Mesothelial cell of epicardium (in vitro differentiated cells): ENCODE data around the gene UBE2D2. TPM values are rescaled to one million over a fixed set of nuclear protein-coding genes. Genes with fewer than 3 reads are reported as not detected.
"Not testable (repeated sequence)": the region's sequence is repeated elsewhere in the genome, so short reads cannot be mapped to it uniquely, and the experiment has no call there.

Experiments used
- DNase-seq, 2 experiments: peaks; one replicate each; pipeline ENCODE4 v3.0.0; 2021; ENCODE audit warnings: low spot score in 2 of 2; ENCODE audit not compliant: unreplicated experiment in 2 of 2
- H3K27ac Mint-ChIP-seq: 2 replicates; pipeline ENCODE4 v1.8.0; 2021; ENCODE audit warnings: mixed read lengths
- H3K27me3 Mint-ChIP-seq: 2 replicates; pipeline ENCODE4 v1.8.0; 2021; ENCODE audit warnings: low read depth, mixed read lengths
- H3K36me3 Mint-ChIP-seq: 2 replicates; pipeline ENCODE4 v1.8.0; 2021; ENCODE audit warnings: mixed read lengths
- H3K4me1 Mint-ChIP-seq: 2 replicates; pipeline ENCODE4 v1.8.0; 2021; ENCODE audit warnings: mixed read lengths
- H3K4me3 Mint-ChIP-seq: 2 replicates; pipeline ENCODE4 v1.8.0; 2021; ENCODE audit warnings: mild to moderate bottlenecking, moderate library complexity, mixed read lengths
- H3K9me3 Mint-ChIP-seq: 2 replicates; pipeline ENCODE4 v1.8.0; 2021; ENCODE audit warnings: mixed read lengths
- CTCF ChIP-seq: fragments of 200-600 bp; sonication (generic); IDR thresholded peaks from one replicate; pipeline ENCODE4 v1.5.0; 2021; ENCODE audit warnings: antibody characterized with exemption; ENCODE audit not compliant: unreplicated experiment
- total RNA-seq: library from RNA; stranded (reverse); gene quantifications from 3 replicates; pipeline ENCODE4 v1.2.1, GENCODE V29; 2021

The UBE2D2 gene
- total RNA-seq, 1 donor from 2014 or later: 119 TPM

- peaks cover 7% of the 10 kb centered on the region for H3K9me3 Mint-ChIP-seq
- H3K27ac Mint-ChIP-seq: no peak overlapping the region
- no peak for DNase-seq
- H3K36me3 Mint-ChIP-seq: peaks cover 12% of the 10 kb centered on the region
- H3K4me3 Mint-ChIP-seq: no peak overlapping the region
- H3K4me1 Mint-ChIP-seq: no peaks in the 10 kb centered on the region
- H3K27me3 Mint-ChIP-seq: no peaks in the 10 kb centered on the region
- no peak for TF ChIP-seq CTCF
Measured at GRCh38 chr5:139593716-139594319, 32.7 kb downstream of the UBE2D2 start.

- Mint-ChIP-seq H3K27me3 (no peaks in the 10 kb centered on the region), H3K36me3 (peaks cover 13% of the 10 kb centered on the region), H3K27ac (no peak overlapping the region), H3K9me3 (peaks cover 7% of the 10 kb centered on the region), H3K4me1 (no peaks in the 10 kb centered on the region), H3K4me3 (no peak overlapping the region)
- no peak for DNase-seq
- no peak for TF ChIP-seq CTCF
Measured at GRCh38 chr5:139597134-139597533, 36.0 kb downstream of the UBE2D2 start.

GRCh38 chr5:139598601-139598965 lies 37.4 kb downstream of the UBE2D2 start:
- peaks cover 21% of the 10 kb centered on the region for H3K36me3 Mint-ChIP-seq
- H3K4me3 Mint-ChIP-seq, H3K4me1 Mint-ChIP-seq, H3K27me3 Mint-ChIP-seq, H3K9me3 Mint-ChIP-seq, DNase-seq, H3K27ac Mint-ChIP-seq: not testable (repeated sequence)

- Mint-ChIP-seq H3K4me3 (no peak overlapping the region), H3K27ac (peak overlapping the region; percentile 74), H3K27me3 (no peaks in the 10 kb centered on the region), H3K36me3 (peaks cover 23% of the 10 kb centered on the region), H3K4me1 (no peaks in the 10 kb centered on the region), H3K9me3 (peaks cover 7% of the 10 kb centered on the region)
- no peak for DNase-seq
- TF ChIP-seq CTCF: no peak
Measured at GRCh38 chr5:139600336-139600949, 39.3 kb downstream of the UBE2D2 start.

- H3K4me3 Mint-ChIP-seq: no peak overlapping the region
- H3K27me3 Mint-ChIP-seq: no peaks in the 10 kb centered on the region
- no peaks in the 10 kb centered on the region for H3K4me1 Mint-ChIP-seq
- peaks cover 27% of the 10 kb centered on the region for H3K36me3 Mint-ChIP-seq
- H3K9me3 Mint-ChIP-seq: peaks cover 7% of the 10 kb centered on the region
- no peak for TF ChIP-seq CTCF
- no peak overlapping the region for H3K27ac Mint-ChIP-seq
- no peak for DNase-seq
Measured at GRCh38 chr5:139601429-139601828, 40.3 kb downstream of the UBE2D2 start.

- H3K9me3 Mint-ChIP-seq, DNase-seq, H3K27me3 Mint-ChIP-seq, H3K4me3 Mint-ChIP-seq, H3K4me1 Mint-ChIP-seq, H3K27ac Mint-ChIP-seq: not testable (repeated sequence)
- peaks cover 27% of the 10 kb centered on the region for H3K36me3 Mint-ChIP-seq
Measured at GRCh38 chr5:139601948-139602347, 40.8 kb downstream of the UBE2D2 start.
